HL-60 (cell line): Measurements from ENCODE around the gene TFPI.

Source experiments
- DNase-seq, 2 experiments: peaks; one replicate each; pipeline ENCODE4 v3.0.0-alpha.2; 2010 to 2020; ENCODE audit warnings: low read depth in 1 of 2, low spot score in 1 of 2
- H3K27ac ChIP-seq: fragments of 250-450 bp; sonication (Bioruptor Pico); replicated peaks from 2 replicates; pipeline ENCODE4 v1.5.1; 2020; ENCODE audit warnings: mild to moderate bottlenecking, moderate library complexity
- H3K27me3 ChIP-seq: fragments of 250-450 bp; sonication (Bioruptor Pico); 2 replicates; pipeline ENCODE4 v1.5.1; 2021; ENCODE audit warnings: mild to moderate bottlenecking, moderate library complexity; ENCODE audit not compliant: insufficient read depth, poor library complexity, severe bottlenecking
- H3K4me3 ChIP-seq: replicated peaks from 2 replicates; pipeline ENCODE4 v1.5.1; 2011; ENCODE audit warnings: mild to moderate bottlenecking, control low read depth, low read length; ENCODE audit not compliant: insufficient read depth
- CTCF ChIP-seq: IDR thresholded peaks from one replicate; pipeline ENCODE4 v1.5.1; 2011; ENCODE audit warnings: low read length, control low read depth, inconsistent platforms; ENCODE audit not compliant: insufficient read depth
- GABPA ChIP-seq: IDR thresholded peaks from 2 replicates; pipeline ENCODE4 v1.6.1; 2012; ENCODE audit warnings: low read depth
- POLR2AphosphoS5 ChIP-seq: IDR thresholded peaks from 2 replicates; pipeline ENCODE4 v1.6.1; 2012; ENCODE audit warnings: low read depth
- REST ChIP-seq: IDR thresholded peaks from 2 replicates; pipeline ENCODE4 v1.6.1; 2012; ENCODE audit warnings: low read depth; ENCODE audit not compliant: insufficient replicate concordance
- SPI1 ChIP-seq: IDR thresholded peaks from 2 replicates; pipeline ENCODE4 v1.6.1; 2012; ENCODE audit warnings: low read depth, mild to moderate bottlenecking, borderline replicate concordance

TFPI gene

GRCh38 chr2:187593098-187593497 lies 38.9 kb upstream of the TFPI start:
- no peak overlapping the region for H3K4me3 ChIP-seq
- DNase-seq, result no peak
- no peak overlapping the region for H3K27ac ChIP-seq
- no peaks in the 10 kb centered on the region for H3K27me3 ChIP-seq
- TF ChIP-seq GABPA (no peak), REST (no peak), SPI1 (no peak), POLR2AphosphoS5 (no peak), CTCF (no peak)

DNA sequence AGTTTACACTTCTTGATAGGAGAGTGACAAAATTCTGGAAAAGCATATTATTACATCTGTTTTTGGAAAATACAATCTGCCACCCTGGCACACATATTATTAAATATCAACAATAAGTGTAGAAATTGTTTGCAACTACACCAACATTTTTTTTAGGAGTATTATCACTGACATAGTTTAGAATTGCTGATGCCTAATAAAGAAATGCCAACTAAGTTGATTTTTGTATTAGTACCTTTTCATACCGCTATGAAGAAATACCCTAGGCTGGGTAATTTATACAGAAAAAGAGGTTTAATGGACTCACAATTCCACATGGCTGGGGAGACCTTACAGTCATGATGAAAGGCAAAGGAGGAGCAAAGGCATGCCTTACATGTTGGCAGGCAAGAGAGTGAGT lies 35.9 kb upstream of the TFPI start:
- no peak for DNase-seq
- no peak overlapping the region for H3K4me3 ChIP-seq
- H3K27me3 ChIP-seq, result no peaks in the 10 kb centered on the region
- no peak overlapping the region for H3K27ac ChIP-seq
- TF ChIP-seq CTCF (no peak), SPI1 (no peak), POLR2AphosphoS5 (no peak), REST (no peak), GABPA (no peak)

DNA sequence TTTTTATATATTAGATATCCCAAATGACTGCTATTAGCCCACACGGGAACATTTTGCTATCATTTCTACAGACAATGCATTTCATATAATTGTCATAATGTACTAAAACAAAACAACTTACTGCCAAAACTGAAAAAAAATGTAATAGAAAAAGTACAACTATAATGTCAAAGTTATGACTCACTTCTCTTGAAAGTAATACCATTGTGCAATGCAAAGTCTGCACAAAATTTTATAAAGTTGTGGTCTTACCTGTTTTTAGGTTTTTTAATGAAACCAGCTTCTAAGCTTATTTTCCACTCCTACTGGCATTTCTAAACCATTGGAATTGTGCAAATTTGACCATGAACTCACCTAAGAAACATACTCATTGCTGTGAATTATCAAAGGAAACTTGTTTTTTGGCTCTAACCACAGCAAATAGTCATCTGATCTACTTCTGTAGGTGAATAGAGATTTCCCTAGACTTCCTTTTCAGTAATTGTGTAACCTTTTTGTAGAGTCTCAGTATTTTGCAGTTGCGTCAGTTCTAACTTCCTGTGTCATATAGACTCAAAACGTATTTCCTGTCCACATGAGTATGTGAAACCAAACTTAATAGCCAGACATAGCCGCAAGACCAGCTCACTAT lies 31.9 kb upstream of the TFPI start:
- Histone ChIP-seq H3K27ac (peak overlapping the region; percentile 79), H3K4me3 (no peak overlapping the region), H3K27me3 (no peaks in the 10 kb centered on the region)
- DNase-seq, result peak; percentile 80 to 90
- TF ChIP-seq SPI1, result peak; percentile 67; the same call in 1 of the 2 replicates
- TF ChIP-seq REST, result no peak
- TF ChIP-seq CTCF, result no peak
- TF ChIP-seq POLR2AphosphoS5, result peak; percentile 41; the same call in 1 of the 2 replicates
- peak; percentile 86 for TF ChIP-seq GABPA
